NOMO-1 treated with dmso at 0.1 percent for 144 hours (cell line): ENCODE data around the gene OAS3.
A peak's percentile ranks its signal among the peaks of the same experiment; 100 is the strongest.
"Not testable (repeated sequence)": the region's sequence is repeated elsewhere in the genome, so short reads cannot be mapped to it uniquely, and the experiment has no call there.

Experiments used
- DNase-seq: peaks from one replicate; lab custom pipeline; 2025; ENCODE audit not compliant: unreplicated experiment; lab: John Stamatoyannopoulos, UW

The OAS3 gene

DNA sequence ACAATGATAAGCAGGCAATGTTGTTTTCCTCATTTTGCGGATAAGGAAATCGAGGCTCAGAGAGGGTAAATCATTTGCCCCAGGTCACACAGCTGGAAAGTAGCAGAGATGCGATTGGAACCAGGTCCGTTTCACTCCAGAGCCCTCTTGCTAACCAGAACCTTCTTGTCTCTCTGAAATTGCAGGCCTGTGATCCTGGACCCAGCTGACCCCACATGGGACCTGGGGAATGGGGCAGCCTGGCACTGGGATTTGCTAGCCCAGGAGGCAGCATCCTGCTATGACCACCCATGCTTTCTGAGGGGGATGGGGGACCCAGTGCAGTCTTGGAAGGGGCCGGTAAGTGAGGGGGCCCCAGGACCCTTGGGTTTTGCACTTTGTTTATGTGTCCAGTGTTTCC, 9.5 kb downstream of the OAS3 start:
- DNase-seq: no peak

DNA sequence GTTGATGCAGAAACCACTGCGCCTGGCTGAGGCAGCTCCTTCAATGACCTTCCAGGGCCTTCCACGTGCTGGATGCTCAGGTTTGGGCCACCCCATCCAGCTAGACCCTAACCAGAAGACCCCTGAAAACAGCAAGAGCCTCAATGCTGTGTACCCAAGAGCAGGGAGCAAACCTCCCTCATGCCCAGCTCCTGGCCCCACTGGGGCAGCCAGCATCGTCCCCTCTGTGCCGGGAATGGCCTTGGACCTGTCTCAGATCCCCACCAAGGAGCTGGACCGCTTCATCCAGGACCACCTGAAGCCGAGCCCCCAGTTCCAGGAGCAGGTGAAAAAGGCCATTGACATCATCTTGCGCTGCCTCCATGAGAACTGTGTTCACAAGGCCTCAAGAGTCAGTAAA, 10.5 kb downstream of the OAS3 start:
- DNase-seq: no peak

DNA sequence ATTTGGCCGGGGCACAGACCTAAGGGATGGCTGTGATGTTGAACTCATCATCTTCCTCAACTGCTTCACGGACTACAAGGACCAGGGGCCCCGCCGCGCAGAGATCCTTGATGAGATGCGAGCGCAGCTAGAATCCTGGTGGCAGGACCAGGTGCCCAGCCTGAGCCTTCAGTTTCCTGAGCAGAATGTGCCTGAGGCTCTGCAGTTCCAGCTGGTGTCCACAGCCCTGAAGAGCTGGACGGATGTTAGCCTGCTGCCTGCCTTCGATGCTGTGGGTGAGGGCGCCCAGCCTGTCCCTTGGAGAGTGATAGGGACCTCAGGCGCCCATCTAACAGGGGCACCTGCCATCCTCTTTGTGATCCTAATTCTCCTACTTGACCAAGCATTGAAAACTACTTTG, 12.4 kb downstream of the OAS3 start:
- DNase-seq: no peak

DNA sequence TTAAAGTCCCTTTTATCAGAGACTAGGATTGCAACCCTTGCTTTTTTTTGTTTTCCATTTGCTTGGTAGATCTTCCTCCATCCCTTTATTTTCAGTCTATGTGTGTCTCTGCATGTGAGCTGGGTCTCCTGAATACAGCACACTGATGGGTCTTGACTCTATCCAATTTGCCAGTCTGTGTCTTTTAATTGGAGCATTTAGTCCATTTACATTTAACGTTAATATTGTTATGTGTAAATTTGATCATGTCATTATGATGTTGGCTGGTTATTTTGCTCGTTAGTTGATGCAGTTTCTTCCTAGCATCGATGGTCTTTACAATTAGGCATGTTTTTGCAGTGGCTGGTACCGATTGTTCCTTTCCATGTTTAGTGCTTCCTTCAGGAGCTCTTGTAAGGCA, 18.9 kb downstream of the OAS3 start:
- not testable (repeated sequence) for DNase-seq

DNA sequence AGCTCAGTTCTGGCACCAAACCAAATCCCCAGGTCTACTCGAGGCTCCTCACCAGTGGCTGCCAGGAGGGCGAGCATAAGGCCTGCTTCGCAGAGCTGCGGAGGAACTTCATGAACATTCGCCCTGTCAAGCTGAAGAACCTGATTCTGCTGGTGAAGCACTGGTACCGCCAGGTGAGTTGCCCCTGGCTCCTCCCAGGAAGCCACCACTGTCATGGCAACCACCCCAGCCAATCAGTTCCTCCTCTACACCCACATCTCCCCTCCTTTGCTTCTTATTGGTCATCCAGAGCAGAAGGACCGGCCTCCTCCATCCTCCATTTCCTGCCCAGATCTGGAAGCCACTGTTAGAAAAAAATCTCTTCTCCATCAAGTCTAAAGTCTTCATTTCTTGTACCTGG, 22.8 kb downstream of the OAS3 start:
- no peak for DNase-seq

DNA sequence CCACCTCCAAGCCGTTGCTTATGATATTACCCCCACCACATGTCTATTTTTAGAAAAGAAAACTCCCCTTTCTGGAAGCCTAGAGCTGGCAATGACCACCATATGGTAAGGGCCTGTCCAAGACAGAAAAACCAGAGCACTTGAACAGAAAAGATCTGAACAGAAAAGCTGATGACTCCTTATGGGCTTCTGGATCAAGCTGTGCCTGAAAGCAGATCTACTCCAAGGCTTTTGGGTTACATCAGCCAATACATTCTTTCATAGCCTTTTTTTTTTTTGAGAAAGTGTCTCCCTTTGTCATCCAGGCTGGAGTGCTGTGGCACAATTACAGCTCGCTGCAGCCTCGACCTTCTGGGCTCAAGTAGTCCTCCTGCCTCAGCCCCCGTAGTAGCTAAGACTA, 23.3 kb downstream of the OAS3 start:
- no peak for DNase-seq

DNA sequence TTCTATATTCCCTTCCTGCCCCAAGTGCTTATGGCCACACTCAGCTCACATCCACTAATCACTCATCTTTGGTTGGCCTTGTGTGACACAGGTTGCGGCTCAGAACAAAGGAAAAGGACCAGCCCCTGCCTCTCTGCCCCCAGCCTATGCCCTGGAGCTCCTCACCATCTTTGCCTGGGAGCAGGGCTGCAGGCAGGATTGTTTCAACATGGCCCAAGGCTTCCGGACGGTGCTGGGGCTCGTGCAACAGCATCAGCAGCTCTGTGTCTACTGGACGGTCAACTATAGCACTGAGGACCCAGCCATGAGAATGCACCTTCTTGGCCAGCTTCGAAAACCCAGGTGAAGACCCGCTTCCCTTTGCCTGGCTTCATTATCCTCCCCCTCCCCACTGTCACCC, 24.3 kb downstream of the OAS3 start:
- DNase-seq: no peak

DNA sequence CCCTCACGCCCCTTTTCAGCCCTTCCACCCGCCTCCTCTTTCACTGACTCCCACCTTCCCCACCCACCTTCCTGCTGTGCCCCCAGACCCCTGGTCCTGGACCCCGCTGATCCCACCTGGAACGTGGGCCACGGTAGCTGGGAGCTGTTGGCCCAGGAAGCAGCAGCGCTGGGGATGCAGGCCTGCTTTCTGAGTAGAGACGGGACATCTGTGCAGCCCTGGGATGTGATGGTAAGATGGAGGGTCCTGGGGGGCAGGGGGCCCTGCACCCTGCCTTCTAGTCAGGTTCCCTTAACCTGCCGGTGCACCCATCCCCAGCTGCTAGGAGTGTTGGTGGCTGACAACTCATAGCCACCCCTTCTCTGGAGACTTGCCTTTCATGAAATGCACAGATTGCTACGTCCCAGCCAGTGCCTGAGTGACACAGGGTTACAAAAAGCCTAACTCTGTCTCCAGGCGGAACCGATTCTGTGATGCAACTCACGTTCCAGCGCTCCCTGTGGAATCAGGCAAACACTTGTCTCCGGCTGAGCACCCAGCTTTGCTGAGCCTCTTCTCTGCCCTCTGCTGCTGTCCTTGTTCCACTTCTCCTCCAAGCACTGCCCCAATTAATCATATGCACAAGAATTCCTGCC, 25.1 kb downstream of the OAS3 start:
- no peak for DNase-seq

DNA sequence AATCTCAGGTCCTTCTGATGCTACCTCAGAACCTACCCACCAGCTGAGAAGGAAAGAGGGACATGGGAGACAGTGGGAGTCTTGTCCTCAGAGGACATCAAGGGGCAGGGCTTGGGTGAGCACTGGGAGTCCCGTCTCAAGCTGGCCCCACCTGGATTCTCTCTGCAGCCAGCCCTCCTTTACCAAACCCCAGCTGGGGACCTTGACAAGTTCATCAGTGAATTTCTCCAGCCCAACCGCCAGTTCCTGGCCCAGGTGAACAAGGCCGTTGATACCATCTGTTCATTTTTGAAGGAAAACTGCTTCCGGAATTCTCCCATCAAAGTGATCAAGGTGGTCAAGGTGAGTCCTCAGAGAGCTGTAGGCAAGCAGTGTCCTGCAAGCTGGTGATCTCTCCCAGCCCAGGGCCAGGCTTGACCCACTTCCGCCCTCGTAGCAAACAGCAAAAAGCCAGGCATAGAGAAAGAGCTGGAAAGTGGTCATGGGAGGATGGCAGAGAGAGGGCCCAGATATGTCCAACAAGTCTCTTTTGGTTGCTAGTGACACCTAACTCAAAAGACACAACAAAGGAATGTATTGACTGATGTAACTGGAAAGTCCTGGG, 25.9 kb downstream of the OAS3 start:
- no peak for DNase-seq

DNA sequence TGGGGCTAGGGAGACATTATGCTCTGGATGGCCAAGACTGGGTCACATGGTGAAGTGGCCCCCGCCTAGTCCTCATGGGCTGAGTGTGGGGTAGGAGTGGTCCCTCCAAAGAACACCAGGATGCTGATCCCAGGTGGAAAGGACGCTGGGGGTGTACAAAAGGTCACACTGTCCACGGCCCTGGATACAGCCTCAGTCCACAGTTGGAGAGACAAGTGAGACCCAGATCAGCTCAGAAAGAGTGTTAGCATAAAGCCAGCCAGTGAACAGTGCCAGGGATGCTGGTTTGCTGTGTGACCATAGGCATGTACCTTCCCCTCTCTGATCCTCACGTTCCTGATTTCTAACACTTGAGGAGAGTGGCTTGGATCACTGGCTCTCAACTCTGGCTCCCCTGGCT, 26.6 kb downstream of the OAS3 start:
- no peak for DNase-seq

DNA sequence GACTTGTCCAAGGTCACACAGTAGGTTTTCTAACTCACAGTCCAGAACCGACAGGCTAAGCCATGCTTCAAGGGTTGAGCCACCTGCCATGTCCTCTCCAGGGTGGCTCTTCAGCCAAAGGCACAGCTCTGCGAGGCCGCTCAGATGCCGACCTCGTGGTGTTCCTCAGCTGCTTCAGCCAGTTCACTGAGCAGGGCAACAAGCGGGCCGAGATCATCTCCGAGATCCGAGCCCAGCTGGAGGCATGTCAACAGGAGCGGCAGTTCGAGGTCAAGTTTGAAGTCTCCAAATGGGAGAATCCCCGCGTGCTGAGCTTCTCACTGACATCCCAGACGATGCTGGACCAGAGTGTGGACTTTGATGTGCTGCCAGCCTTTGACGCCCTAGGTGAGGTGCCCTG, 27.4 kb downstream of the OAS3 start:
- no peak for DNase-seq

DNA sequence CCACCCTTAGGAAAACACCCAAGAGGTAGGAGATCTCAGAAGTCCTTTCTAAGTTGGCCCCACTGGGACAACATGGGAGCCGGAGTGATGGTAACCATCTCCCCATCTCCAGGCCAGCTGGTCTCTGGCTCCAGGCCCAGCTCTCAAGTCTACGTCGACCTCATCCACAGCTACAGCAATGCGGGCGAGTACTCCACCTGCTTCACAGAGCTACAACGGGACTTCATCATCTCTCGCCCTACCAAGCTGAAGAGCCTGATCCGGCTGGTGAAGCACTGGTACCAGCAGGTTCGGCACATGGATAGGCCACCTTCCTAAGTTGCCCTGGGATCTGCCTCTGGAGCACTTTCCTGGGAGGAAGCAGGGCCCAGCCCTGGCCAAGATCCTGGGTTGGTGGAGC, 29.0 kb downstream of the OAS3 start:
- no peak for DNase-seq

DNA sequence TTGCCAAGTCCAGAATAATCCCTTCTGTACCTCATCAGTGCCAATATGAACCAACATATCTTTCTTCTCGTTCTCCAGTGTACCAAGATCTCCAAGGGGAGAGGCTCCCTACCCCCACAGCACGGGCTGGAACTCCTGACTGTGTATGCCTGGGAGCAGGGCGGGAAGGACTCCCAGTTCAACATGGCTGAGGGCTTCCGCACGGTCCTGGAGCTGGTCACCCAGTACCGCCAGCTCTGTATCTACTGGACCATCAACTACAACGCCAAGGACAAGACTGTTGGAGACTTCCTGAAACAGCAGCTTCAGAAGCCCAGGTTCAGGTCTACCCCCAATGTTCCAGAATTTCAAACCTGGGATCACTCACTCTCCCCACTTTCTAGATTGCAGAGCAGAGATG, 29.6 kb downstream of the OAS3 start:
- DNase-seq: no peak

DNA sequence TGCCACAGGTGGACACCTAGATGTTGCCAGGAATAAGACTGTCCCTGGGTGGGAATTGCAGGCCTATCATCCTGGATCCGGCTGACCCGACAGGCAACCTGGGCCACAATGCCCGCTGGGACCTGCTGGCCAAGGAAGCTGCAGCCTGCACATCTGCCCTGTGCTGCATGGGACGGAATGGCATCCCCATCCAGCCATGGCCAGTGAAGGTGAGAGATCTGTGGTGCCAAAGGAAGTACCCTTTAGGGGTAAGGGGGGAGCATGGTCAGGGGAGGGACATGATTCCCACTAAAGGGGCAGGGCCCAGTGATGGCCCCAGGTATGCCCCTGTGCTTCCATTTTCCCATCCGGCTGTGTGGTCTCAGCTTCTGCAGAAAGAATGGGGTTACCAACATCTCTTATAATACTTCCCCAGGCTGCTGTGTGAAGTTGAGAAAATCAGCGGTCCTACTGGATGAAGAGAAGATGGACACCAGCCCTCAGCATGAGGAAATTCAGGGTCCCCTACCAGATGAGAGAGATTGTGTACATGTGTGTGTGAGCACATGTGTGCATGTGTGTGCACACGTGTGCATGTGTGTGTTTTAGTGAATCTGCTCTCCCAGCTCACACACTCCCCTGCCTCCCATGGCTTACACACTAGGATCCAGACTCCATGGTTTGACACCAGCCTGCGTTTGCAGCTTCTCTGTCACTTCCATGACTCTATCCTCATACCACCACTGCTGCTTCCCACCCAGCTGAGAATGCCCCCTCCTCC, 31.5 kb downstream of the OAS3 start:
- DNase-seq: no peak

DNA sequence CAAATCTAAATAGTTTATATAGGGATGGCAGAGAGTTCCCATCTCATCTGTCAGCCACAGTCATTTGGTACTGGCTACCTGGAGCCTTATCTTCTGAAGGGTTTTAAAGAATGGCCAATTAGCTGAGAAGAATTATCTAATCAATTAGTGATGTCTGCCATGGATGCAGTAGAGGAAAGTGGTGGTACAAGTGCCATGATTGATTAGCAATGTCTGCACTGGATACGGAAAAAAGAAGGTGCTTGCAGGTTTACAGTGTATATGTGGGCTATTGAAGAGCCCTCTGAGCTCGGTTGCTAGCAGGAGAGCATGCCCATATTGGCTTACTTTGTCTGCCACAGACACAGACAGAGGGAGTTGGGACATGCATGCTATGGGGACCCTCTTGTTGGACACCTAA, 32.1 kb downstream of the OAS3 start:
- no peak for DNase-seq

DNA sequence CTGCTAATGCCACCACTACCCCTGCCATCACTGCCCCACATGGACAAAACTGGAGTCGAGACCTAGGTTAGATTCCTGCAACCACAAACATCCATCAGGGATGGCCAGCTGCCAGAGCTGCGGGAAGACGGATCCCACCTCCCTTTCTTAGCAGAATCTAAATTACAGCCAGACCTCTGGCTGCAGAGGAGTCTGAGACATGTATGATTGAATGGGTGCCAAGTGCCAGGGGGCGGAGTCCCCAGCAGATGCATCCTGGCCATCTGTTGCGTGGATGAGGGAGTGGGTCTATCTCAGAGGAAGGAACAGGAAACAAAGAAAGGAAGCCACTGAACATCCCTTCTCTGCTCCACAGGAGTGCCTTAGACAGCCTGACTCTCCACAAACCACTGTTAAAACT, 33.0 kb downstream of the OAS3 start:
- no peak for DNase-seq

DNA sequence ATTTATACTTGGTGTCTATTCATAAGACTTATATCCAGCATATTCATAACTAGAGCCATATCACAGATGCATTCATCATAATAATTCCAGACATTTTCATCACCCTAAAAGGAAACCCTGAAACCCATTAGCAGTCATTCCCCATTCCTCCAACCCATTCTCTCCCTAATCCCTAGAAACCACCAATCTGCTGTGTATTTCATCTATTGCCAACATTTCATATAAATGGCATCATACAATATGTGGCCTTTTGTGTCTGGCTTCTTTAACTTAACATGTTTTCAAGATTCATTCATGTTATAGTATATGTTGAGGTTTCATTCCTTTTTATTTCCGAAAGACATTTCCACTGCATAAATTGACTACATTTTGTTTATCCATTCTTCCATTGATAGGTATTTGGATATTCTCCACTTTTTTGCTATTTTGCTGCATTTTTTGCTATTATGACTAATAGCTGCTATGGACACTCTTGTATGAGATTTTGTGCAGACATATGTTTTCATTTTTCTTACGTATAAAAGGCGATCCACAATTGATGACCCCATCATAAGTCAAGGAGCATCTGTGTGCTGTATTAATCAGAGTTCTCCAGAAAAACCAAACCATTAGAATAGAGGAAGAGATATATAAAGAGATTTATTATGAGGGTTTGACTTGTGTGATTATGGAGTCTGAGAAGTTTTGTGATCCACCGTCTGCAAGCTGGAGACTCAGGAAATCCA, 34.9 kb downstream of the OAS3 start:
- no peak for DNase-seq

DNA sequence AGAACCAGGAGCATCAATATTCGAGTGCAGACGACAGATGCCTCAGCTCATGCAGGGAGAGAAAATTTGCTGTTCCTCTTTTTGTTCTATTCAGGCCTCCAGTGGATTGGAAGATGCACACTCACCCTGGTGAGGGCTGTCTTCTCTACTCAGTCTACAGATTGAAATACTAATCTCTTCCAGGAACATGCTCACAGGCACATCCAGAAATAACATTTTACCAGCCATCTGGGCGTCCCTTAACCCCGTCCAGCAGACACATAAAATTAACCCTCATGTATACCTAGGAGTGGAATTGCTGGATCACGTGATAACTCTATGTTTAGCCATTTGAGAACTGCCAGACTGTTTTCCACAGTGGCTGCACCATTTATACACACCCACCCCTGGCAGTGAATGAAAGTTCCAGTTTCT, 35.6 kb downstream of the OAS3 start:
- peak; percentile 14 for DNase-seq

DNA sequence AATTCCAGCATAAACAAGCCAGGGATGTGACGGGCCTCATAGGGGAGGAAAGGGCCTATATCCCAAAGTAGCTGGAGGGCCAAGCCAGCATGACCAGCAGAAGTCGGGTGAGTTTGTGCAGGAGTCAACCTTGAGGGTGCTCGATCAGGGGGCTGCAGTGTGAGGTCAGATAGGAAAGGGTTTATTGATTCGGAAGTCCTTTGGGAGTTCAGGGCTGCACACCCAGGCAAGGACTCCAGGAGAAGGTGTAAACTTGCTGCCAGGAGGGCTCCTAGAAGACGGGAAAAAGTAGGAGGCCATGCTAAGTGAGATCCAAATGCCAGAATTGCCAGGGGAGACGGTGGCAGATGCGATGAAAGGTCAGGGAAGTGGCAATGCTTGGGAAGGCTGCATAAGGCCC, 36.6 kb downstream of the OAS3 start:
- no peak for DNase-seq

DNA sequence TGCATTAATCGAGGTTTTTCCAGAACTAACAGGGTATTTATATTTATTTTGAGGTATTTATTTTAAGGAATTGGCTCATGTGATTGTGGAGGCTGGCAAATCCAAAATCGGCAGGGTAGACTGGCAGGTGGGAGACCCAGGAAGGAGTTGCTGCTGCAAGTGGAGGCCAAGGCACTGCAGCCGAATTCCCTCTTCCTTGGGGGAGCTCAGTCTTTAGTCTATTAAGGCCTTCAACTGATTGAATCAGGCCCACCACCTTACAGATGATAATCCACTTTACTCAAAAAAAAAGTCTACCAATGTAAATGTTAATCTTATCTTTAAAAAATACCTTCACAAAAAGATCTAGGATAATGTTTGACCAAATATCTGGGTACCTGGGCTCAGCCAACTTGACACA, 38.9 kb downstream of the OAS3 start:
- DNase-seq: no peak

DNA sequence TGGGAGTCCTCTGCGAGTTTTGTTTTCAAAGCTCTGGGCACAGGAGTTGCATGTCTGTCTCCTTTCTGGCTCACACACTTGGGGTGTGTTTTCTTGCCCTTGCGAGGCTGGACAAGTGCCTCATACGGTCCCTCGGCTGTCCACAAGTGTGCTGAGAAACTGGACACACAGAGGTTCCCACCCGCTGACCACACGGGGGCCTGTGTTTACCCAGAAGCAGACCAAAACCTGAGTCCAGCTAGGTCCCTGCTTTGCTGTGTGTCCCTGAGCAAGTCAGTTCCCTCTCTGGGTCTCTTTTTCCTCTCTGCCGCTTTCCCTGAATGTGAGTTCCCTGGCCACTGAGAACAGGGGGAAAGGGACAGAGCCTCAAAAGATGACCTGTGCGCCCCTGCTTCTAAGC, 39.4 kb downstream of the OAS3 start:
- no peak for DNase-seq
